A549 (cell line): ENCODE results near the gene LMF1. TPM values are rescaled to one million over a fixed set of nuclear protein-coding genes. Genes with fewer than 3 reads are reported as not detected.

Experiments
- ATAC-seq, 2 experiments: fragments of 200-7000 bp in 1 of 2; fragments of >200 bp in 1 of 2; cut with Nextera tagmentation in 1 of 2; cut with Tn5 transposase in 1 of 2; 3 replicates each; pipeline versions ENCODE4 v1.8.0 to v1.9.1; 2018 to 2020; ENCODE audit warnings: mild to moderate bottlenecking in 1 of 2, moderate library complexity in 1 of 2
- CTCF ChIA-PET: fragments of 300-600 bp; sonication (Branson Sonifier 250); formaldehyde crosslinking; extraction: SDS; loops from one replicate; lab custom pipeline; 2021; ENCODE audit warnings: antibody characterized with exemption, inconsistent platforms; lab: Yijun Ruan, JAX
- POLR2A ChIA-PET: fragments of 350-600 bp; formaldehyde crosslinking; extraction: SDS; loops from one replicate; lab custom pipeline; 2021; ENCODE audit warnings: antibody characterized with exemption, inconsistent platforms; lab: Yijun Ruan, JAX
- DNase-seq, 2 experiments: peaks; one replicate each; pipeline versions ENCODE4 v3.0.0 to v3.0.0-alpha.2; 2011 to 2016; ENCODE audit warnings: low read depth in 1 of 2, low spot score in 1 of 2
- FAIRE-seq: peaks from 2 replicates; lab custom pipeline; 2011; peaks lifted over from hg19 to GRCh38; lab: Jason Lieb, UNC
- H3K27ac ChIP-seq, 2 experiments: fragments of >200 bp; sonication (Bioruptor Twin); formaldehyde crosslinking; 3 replicates each; pipeline ENCODE4 v1.5.1; 2016 to 2017
- H3K4me1 ChIP-seq: fragments of >200 bp; sonication (Bioruptor Twin); formaldehyde crosslinking; 3 replicates; pipeline ENCODE4 v1.6.1; 2016
- H3K4me2 ChIP-seq: fragments of >200 bp; sonication (Bioruptor Twin); formaldehyde crosslinking; 3 replicates; pipeline ENCODE4 v1.6.1; 2016
- H3K4me3 ChIP-seq: fragments of >200 bp; sonication (Bioruptor Twin); formaldehyde crosslinking; 3 replicates; pipeline ENCODE4 v1.5.1; 2016
- H3K9me3 ChIP-seq: fragments of >200 bp; sonication (Bioruptor Twin); formaldehyde crosslinking; 3 replicates; pipeline ENCODE4 v1.6.1; 2016
- EP300 ChIP-seq, 2 experiments: fragments of >200 bp; sonication (Bioruptor Twin); formaldehyde crosslinking; IDR thresholded peaks; 2 replicates in 1 of 2; 3 replicates in 1 of 2; pipeline ENCODE4 v1.6.1; 2016 to 2017
- FOSB ChIP-seq: fragments of 250-450 bp; sonication (Bioruptor Pico); IDR thresholded peaks from 2 replicates; pipeline ENCODE4 v1.5.0; 2020; ENCODE audit warnings: mild to moderate bottlenecking, moderate library complexity
- FOXS1 ChIP-seq: fragments of 250-450 bp; sonication (Bioruptor Pico); IDR thresholded peaks from 2 replicates; pipeline ENCODE4 v1.5.0; 2020; ENCODE audit warnings: mild to moderate bottlenecking, moderate library complexity
- GATA3 ChIP-seq: IDR thresholded peaks from 2 replicates; pipeline ENCODE4 v1.6.1; 2012; ENCODE audit warnings: borderline replicate concordance
- JUN ChIP-seq, 2 experiments: fragments of >200 bp; sonication (Bioruptor Twin); formaldehyde crosslinking; IDR thresholded peaks; 2 replicates in 1 of 2; 3 replicates in 1 of 2; pipeline ENCODE4 v1.6.1; 2016 to 2017
- KDM5A ChIP-seq: fragments of 200-600 bp; sonication (generic); IDR thresholded peaks from 2 replicates; pipeline ENCODE4 v1.6.1; 2016; ENCODE audit warnings: antibody characterized with exemption, mild to moderate bottlenecking
- MAX ChIP-seq: IDR thresholded peaks from 2 replicates; pipeline ENCODE4 v1.6.1; 2012
- MAZ ChIP-seq: fragments of 150-350 bp; IDR thresholded peaks from 2 replicates; pipeline ENCODE4 v1.6.1; 2014; ENCODE audit warnings: antibody characterized with exemption, low read depth, low read length, borderline replicate concordance
- NPAS2 ChIP-seq: fragments of 250-450 bp; sonication (Bioruptor Pico); IDR thresholded peaks from 2 replicates; pipeline ENCODE4 v1.8.0; 2022; ENCODE audit warnings: mild to moderate bottlenecking, moderate library complexity, borderline replicate concordance
- PBX3 ChIP-seq: IDR thresholded peaks from 2 replicates; pipeline ENCODE4 v1.6.1; 2012
- PHF8 ChIP-seq: fragments of 200-600 bp; sonication (generic); IDR thresholded peaks from 2 replicates; pipeline ENCODE4 v1.6.1; 2016; ENCODE audit warnings: low read depth, mild to moderate bottlenecking, antibody characterized with exemption, moderate library complexity, borderline replicate concordance
- POLR2AphosphoS2 ChIP-seq: conservative IDR thresholded peaks from 2 replicates; pipeline ENCODE4 v1.6.1; 2012; ENCODE audit warnings: low read length, improper control_type of control experiment, inconsistent platforms
- RAD21 ChIP-seq, 2 experiments: fragments of >200 bp in 1 of 2; sonication (Bioruptor Twin) in 1 of 2; formaldehyde crosslinking in 1 of 2; IDR thresholded peaks in 1 of 2; conservative IDR thresholded peaks in 1 of 2; 2 replicates in 1 of 2; 3 replicates in 1 of 2; pipeline ENCODE4 v1.6.1; 2012 to 2018; ENCODE audit warnings: inconsistent platforms in 1 of 2
- RCOR1 ChIP-seq: fragments of 150-350 bp; IDR thresholded peaks from 2 replicates; pipeline ENCODE4 v1.6.1; 2014; ENCODE audit warnings: antibody characterized with exemption, low read length, low read depth
- RNF2 ChIP-seq: fragments of 200-600 bp; sonication (generic); IDR thresholded peaks from 2 replicates; pipeline ENCODE4 v1.6.1; 2016; ENCODE audit warnings: low read depth, mild to moderate bottlenecking, antibody characterized with exemption, moderate library complexity, borderline replicate concordance
- SMC3 ChIP-seq: fragments of >200 bp; sonication (Bioruptor Twin); formaldehyde crosslinking; IDR thresholded peaks from 3 replicates; pipeline ENCODE4 v1.6.1; 2018; ENCODE audit warnings: inconsistent platforms
- ZNF302 ChIP-seq: fragments of 250-450 bp; sonication (Bioruptor Pico); IDR thresholded peaks from 2 replicates; pipeline ENCODE4 v1.9.0; 2021; ENCODE audit warnings: inconsistent platforms, mild to moderate bottlenecking, moderate library complexity
- ZSCAN20 ChIP-seq: fragments of 250-450 bp; sonication (Bioruptor Pico); IDR thresholded peaks from 2 replicates; pipeline ENCODE4 v1.8.0; 2022; ENCODE audit warnings: mild to moderate bottlenecking, moderate library complexity
- WGBS: methylation state at CpG from one replicate; pipeline ENCODE4 v1.1.6; 2017; ENCODE audit errors: missing lambda C conversion rate; 5-methylcytosine and 5-hydroxymethylcytosine counted together
- polyA plus RNA-seq, 4 experiments: library from polyadenylated mRNA; depleted of rRNA in 3 of 4; stranded (reverse); fragments of >200 nt; fragmentation: RNase III in 1 of 4; extraction: RNeasy Plus Mini Kit Qiagen cat#74134 plus additional on column Dnase treatment in 1 of 4; gene quantifications; 2 replicates in 3 of 4; 3 replicates in 1 of 4; pipeline ENCODE4 v1.2.3, GENCODE V29; 2011 to 2017
- TF ChIP-seq, protein P1 (sequence below): fragments of >200 bp; sonication (Bioruptor Twin); formaldehyde crosslinking; IDR thresholded peaks from 3 replicates; pipeline ENCODE4 v1.6.1; 2016
- TF ChIP-seq, protein P2 (sequence below): IDR thresholded peaks from 2 replicates; pipeline ENCODE4 v1.6.1; 2012; ENCODE audit warnings: low read depth, borderline replicate concordance
- TF ChIP-seq, protein P3 (sequence below): fragments of 150-350 bp; IDR thresholded peaks from 2 replicates; pipeline ENCODE4 v1.6.1; 2014; ENCODE audit warnings: low read depth, mild to moderate bottlenecking, low read length

Gene LMF1
- polyA plus RNA-seq, 2 of the 4 experiments (the other 2 are of a cell fraction), result 8.8 to 10.9 TPM

- peak overlapping the region; percentile 59 for H3K4me3 ChIP-seq
- ChIA-PET CTCF (interaction anchor here (6.4 to 6.7 kb wide), 2 partner anchors 18 to 76 kb away, joined by 36 to 37 read pairs; no protein-coding TSS in a partner anchor), POLR2A (interaction anchor here (0.6 kb wide), 1 partner anchor 25 kb away, joined by 3 read pairs; no protein-coding TSS in a partner anchor)
- no peaks in the 10 kb centered on the region for H3K9me3 ChIP-seq
- FAIRE-seq, result no peak
- WGBS, result 40% methylated on average over 2 of the region's 31 CpGs
- no peak for ATAC-seq
- H3K4me1 ChIP-seq, result peaks cover 12% of the 10 kb centered on the region
- TF ChIP-seq ZNF302 (CRISPR knock-in tag) (no peak), FOSB (CRISPR knock-in tag) (no peak)
- peak overlapping the region; percentile 100 for H3K4me2 ChIP-seq
- H3K27ac ChIP-seq, result peak overlapping the region; percentile 34 to 74; a peak in 5 of 6 replicates
- no peak for DNase-seq
These were observed 9.7 kb upstream of the LMF1 start for GRCh38 chr16:980595-980854.

DNA sequence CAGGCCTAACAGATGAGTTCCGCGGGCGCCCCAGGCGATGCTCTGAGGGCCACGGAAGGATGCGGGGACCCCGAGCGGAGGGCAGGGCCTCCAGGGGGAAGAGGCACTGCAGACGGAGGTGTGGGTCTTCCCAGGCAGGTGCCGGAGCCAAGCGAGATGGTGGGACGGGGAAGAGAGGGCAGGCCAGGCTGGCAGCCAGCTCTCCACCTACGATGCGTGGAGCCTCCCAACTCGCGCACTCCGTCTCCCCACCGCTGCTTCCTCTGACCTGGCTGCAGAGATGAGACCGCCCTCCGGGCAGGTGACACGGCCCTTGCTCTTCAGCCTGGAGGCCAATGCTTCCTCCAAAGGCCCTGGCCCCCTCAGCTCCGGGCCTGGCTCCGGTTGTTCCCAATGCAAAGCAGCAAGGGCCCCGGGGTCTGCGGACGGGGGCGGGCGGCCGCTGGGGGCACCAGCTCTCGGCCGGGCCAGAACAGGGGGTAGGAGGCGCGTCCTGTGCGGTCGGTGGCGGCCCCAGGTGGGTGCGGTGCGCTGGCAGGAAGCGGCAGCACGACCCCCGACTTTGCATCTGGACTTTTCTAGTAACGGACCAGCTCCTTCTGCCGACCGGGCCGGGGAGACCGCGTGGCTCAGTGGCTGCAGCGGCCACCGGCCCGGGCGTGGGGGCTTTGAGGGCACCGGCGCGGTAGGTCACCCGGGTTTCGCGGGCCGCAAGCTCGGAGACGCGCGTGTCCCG is 9.2 kb upstream of the LMF1 start:
- Histone ChIP-seq H3K4me1 (peaks cover 12% of the 10 kb centered on the region), H3K27ac (peak overlapping the region in 1 of 2 experiments; percentile 34; a peak in 2 of 6 replicates), H3K9me3 (no peaks in the 10 kb centered on the region), H3K4me3 (peak overlapping the region; percentile 59), H3K4me2 (peak overlapping the region; percentile 100)
- no peak for FAIRE-seq
- ATAC-seq, result no peak
- DNase-seq, result no peak
- no peak for TF ChIP-seq ZSCAN20 (CRISPR knock-in tag)
- TF ChIP-seq PBX3, result no peak
- TF ChIP-seq POLR2AphosphoS2, result no peak
- TF ChIP-seq GATA3, result no peak
- TF ChIP-seq KDM5A, result no peak
- no peak for TF ChIP-seq FOXS1 (CRISPR knock-in tag)
- TF ChIP-seq MAZ, result no peak
- TF ChIP-seq, protein P1, sequence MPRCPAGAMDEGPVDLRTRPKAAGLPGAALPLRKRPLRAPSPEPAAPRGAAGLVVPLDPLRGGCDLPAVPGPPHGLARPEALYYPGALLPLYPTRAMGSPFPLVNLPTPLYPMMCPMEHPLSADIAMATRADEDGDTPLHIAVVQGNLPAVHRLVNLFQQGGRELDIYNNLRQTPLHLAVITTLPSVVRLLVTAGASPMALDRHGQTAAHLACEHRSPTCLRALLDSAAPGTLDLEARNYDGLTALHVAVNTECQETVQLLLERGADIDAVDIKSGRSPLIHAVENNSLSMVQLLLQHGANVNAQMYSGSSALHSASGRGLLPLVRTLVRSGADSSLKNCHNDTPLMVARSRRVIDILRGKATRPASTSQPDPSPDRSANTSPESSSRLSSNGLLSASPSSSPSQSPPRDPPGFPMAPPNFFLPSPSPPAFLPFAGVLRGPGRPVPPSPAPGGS, result no peak
- no peak for TF ChIP-seq ZNF302 (CRISPR knock-in tag)
- TF ChIP-seq SMC3, result no peak
- no peak for TF ChIP-seq MAX
- TF ChIP-seq JUN (IDR thresholded peaks at IDR 0.05), result no peak
- TF ChIP-seq PHF8, result no peak
- TF ChIP-seq RNF2, result no peak
- TF ChIP-seq RAD21 (conservative IDR thresholded peaks at IDR 0.05 in 1 of 2, IDR thresholded peaks at IDR 0.05 in 1 of 2), result no peak
- no peak for TF ChIP-seq RCOR1
- no peak for TF ChIP-seq NPAS2 (CRISPR knock-in tag)
- TF ChIP-seq, protein P2, sequence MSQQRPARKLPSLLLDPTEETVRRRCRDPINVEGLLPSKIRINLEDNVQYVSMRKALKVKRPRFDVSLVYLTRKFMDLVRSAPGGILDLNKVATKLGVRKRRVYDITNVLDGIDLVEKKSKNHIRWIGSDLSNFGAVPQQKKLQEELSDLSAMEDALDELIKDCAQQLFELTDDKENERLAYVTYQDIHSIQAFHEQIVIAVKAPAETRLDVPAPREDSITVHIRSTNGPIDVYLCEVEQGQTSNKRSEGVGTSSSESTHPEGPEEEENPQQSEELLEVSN, result no peak
- no peak for TF ChIP-seq EP300 (IDR thresholded peaks at IDR 0.05)
- TF ChIP-seq, protein P3, sequence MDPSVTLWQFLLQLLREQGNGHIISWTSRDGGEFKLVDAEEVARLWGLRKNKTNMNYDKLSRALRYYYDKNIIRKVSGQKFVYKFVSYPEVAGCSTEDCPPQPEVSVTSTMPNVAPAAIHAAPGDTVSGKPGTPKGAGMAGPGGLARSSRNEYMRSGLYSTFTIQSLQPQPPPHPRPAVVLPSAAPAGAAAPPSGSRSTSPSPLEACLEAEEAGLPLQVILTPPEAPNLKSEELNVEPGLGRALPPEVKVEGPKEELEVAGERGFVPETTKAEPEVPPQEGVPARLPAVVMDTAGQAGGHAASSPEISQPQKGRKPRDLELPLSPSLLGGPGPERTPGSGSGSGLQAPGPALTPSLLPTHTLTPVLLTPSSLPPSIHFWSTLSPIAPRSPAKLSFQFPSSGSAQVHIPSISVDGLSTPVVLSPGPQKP, result no peak
- 54% methylated on average over 37 of the region's 63 CpGs for WGBS
- ChIA-PET CTCF (interaction anchor here (1.7 to 6.7 kb wide), 3 partner anchors 19 to 102 kb away, joined by 5 to 37 read pairs (median 36); no protein-coding TSS in a partner anchor), POLR2A (interaction anchor here (0.6 kb wide), 1 partner anchor 26 kb away, joined by 3 read pairs; no protein-coding TSS in a partner anchor)
